NCI-H1694 treated with DMSO at 0.1 percent for 48 hours (cell line): ENCODE measurements around the gene RGL2.

ENCODE experiments used
- DNase-seq: peaks from one replicate; lab custom pipeline; 2025; lab: John Stamatoyannopoulos, UW

The RGL2 gene

GRCh38 chr6:33316603-33317418 is 18.1 kb upstream of the RGL2 start:
- DNase-seq: no peak

- no peak for DNase-seq
Observed at GRCh38 chr6:33315793-33316602, 17.3 kb upstream of the RGL2 start.

GRCh38 chr6:33314943-33315792 is 16.4 kb upstream of the RGL2 start:
- DNase-seq: no peak

- no peak for DNase-seq
Observed at GRCh38 chr6:33314515-33314942, 15.8 kb upstream of the RGL2 start.

- DNase-seq: no peak
Observed at GRCh38 chr6:33313709-33314514, 15.2 kb upstream of the RGL2 start, which contains the start of gene TAPBP. Gene TAPBP (minus strand): TSS chr6:33314078. CDS start chr6:33314041, 37 bp downstream.

GRCh38 chr6:33313105-33313708 is 14.5 kb upstream of the RGL2 start:
- DNase-seq: no peak

- DNase-seq: peak; percentile 22
Observed at GRCh38 chr6:33312361-33313104, 13.8 kb upstream of the RGL2 start.

GRCh38 chr6:33306356-33306755 is 7.6 kb upstream of the RGL2 start:
- no peak for DNase-seq

- no peak for DNase-seq
Observed at GRCh38 chr6:33305052-33305451, 6.3 kb upstream of the RGL2 start.

GRCh38 chr6:33304216-33304615 is 5.5 kb upstream of the RGL2 start:
- DNase-seq: no peak

GRCh38 chr6:33301877-33302276 is 3.1 kb upstream of the RGL2 start:
- no peak for DNase-seq

- DNase-seq: peak; percentile 74
Observed at GRCh38 chr6:33299237-33299944, 649 bp upstream of the RGL2 start.

GRCh38 chr6:33297956-33298772 is 578 bp downstream of the RGL2 start:
- DNase-seq: no peak

GRCh38 chr6:33297406-33297955 is 1.3 kb downstream of the RGL2 start:
- DNase-seq: no peak

GRCh38 chr6:33296797-33297405 is 1.8 kb downstream of the RGL2 start:
- no peak for DNase-seq

- no peak for DNase-seq
Observed at GRCh38 chr6:33295621-33296369, 2.9 kb downstream of the RGL2 start.
